A673 (cell line): Measurements from ENCODE around the gene MSH5. TPM values are rescaled to one million over a fixed set of nuclear protein-coding genes. Genes with fewer than 3 reads are reported as not detected.

ENCODE experiments used
- BruUV-seq: library from RNA; stranded (reverse); fragments of 400-500 nt; replicated peaks from 2 replicates; lab custom pipeline; 2021; lab: Mats Ljungman, UMichigan
- CTCF ChIA-PET: fragments of 300-600 bp; sonication (Branson Sonifier 250); formaldehyde crosslinking; loops from one replicate; lab custom pipeline; 2022; ENCODE audit warnings: antibody characterized with exemption; lab: Charles Lee
- POLR2A ChIA-PET: fragments of 300-600 bp; sonication (Branson Sonifier 250); formaldehyde crosslinking; loops from one replicate; lab custom pipeline; 2022; ENCODE audit warnings: antibody characterized with exemption; ENCODE audit not compliant: low non-redundant PET; lab: Charles Lee
- DNase-seq: peaks from one replicate; pipeline ENCODE4 v3.0.0-alpha.2; 2015; ENCODE audit warnings: low spot score
- H3K27ac ChIP-seq: fragments of 200-600 bp; sonication (generic); 2 replicates; pipeline ENCODE4 v1.5.1; 2016; ENCODE audit warnings: mixed run types, low read depth, mild to moderate bottlenecking, mixed read lengths, antibody characterized with exemption, low read length; ENCODE audit not compliant: poor library complexity, severe bottlenecking
- H3K27me3 ChIP-seq: fragments of 200-600 bp; sonication (generic); replicated peaks from 2 replicates; pipeline ENCODE4 v1.6.1; 2017; ENCODE audit warnings: mixed run types, low read depth, mild to moderate bottlenecking, mixed read lengths, antibody characterized with exemption, low read length; ENCODE audit not compliant: insufficient read depth, poor library complexity
- H3K36me3 ChIP-seq: fragments of 200-600 bp; sonication (generic); 2 replicates; pipeline ENCODE4 v1.6.1; 2016; ENCODE audit warnings: mixed run types, mild to moderate bottlenecking, mixed read lengths, antibody characterized with exemption, low read length; ENCODE audit not compliant: insufficient read depth, poor library complexity, severe bottlenecking
- H3K4me1 ChIP-seq: fragments of 200-600 bp; sonication (generic); 2 replicates; pipeline ENCODE4 v1.6.1; 2017; ENCODE audit warnings: mixed run types, mild to moderate bottlenecking, mixed read lengths, antibody characterized with exemption, low read length; ENCODE audit not compliant: insufficient read depth, poor library complexity, severe bottlenecking
- H3K4me3 ChIP-seq: fragments of 200-600 bp; sonication (generic); 2 replicates; pipeline ENCODE4 v1.5.1; 2016; ENCODE audit warnings: low read depth, mixed run types, mild to moderate bottlenecking, mixed read lengths, low read length; ENCODE audit not compliant: poor library complexity, severe bottlenecking
- H3K9me3 ChIP-seq: fragments of 200-600 bp; sonication (generic); 2 replicates; pipeline ENCODE4 v1.6.1; 2016; ENCODE audit warnings: mixed run types, low read depth, mild to moderate bottlenecking, mixed read lengths, antibody characterized with exemption, low read length; ENCODE audit not compliant: poor library complexity, severe bottlenecking
- EZH2 ChIP-seq: fragments of 200-600 bp; sonication (generic); IDR thresholded peaks from 2 replicates; pipeline ENCODE4 v1.6.1; 2017; ENCODE audit warnings: borderline replicate concordance, low read depth, mild to moderate bottlenecking, mixed read lengths, antibody characterized with exemption, low read length; ENCODE audit not compliant: poor library complexity, severe bottlenecking
- intact Hi-C: fragments of 100-400 bp; cut with micrococcal nuclease; formaldehyde crosslinking; loops from one replicate; pipeline ENCODE4 v1.10.0; 2022; ENCODE audit not compliant: unreplicated experiment
- total RNA-seq: library from RNA; stranded (reverse); gene quantifications from 2 replicates; pipeline ENCODE4 v1.2.3, GENCODE V29; 2021
- TF ChIP-seq, protein P1 (sequence below): fragments of 300-800, 200-600 bp; sonication (generic); conservative IDR thresholded peaks from 2 replicates; pipeline ENCODE4 v1.5.1; 2017; ENCODE audit warnings: low read depth, mild to moderate bottlenecking, antibody characterized with exemption, low read length, moderate library complexity, mixed read lengths

Gene MSH5
- total RNA-seq, 1 experiment from 2014 or later, result 76.4 TPM

GRCh38 chr6:31691564-31692108, 48.2 kb upstream of the MSH5 start:
- Histone ChIP-seq H3K4me3 (no peak overlapping the region), H3K27me3 (no peaks in the 10 kb centered on the region), H3K9me3 (no peaks in the 10 kb centered on the region), H3K4me1 (no peaks in the 10 kb centered on the region), H3K36me3 (peaks cover 34% of the 10 kb centered on the region), H3K27ac (no peak overlapping the region)
- CTCF ChIA-PET, result no interaction called here
- POLR2A ChIA-PET, result no interaction called here
- no peak for TF ChIP-seq EZH2
- TF ChIP-seq, protein P1, sequence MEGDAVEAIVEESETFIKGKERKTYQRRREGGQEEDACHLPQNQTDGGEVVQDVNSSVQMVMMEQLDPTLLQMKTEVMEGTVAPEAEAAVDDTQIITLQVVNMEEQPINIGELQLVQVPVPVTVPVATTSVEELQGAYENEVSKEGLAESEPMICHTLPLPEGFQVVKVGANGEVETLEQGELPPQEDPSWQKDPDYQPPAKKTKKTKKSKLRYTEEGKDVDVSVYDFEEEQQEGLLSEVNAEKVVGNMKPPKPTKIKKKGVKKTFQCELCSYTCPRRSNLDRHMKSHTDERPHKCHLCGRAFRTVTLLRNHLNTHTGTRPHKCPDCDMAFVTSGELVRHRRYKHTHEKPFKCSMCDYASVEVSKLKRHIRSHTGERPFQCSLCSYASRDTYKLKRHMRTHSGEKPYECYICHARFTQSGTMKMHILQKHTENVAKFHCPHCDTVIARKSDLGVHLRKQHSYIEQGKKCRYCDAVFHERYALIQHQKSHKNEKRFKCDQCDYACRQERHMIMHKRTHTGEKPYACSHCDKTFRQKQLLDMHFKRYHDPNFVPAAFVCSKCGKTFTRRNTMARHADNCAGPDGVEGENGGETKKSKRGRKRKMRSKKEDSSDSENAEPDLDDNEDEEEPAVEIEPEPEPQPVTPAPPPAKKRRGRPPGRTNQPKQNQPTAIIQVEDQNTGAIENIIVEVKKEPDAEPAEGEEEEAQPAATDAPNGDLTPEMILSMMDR, result no peak
- DNase-seq, result no peak
- BruUV-seq, result no TSS peak
- intact Hi-C loops, result no loop called here

DNA sequence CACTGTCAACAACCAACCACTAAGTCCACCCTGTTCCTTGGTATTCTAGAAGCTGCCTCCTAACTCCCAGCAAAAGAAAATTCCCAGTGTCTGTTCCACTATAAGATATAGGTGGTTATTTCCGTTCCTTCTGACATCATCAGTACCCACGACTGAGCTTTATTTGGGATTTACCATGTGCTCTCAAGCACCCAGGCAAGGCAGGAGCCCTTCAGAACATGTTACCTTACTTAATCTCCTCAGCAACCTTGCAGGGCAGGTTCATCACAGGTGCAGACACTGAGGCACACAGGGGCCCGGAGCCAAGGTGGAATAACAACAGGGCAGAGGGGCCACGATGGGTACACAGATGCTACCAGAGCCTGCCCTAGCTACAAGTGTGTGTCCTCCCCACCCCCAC, 47.5 kb upstream of the MSH5 start:
- POLR2A ChIA-PET, result no interaction called here
- intact Hi-C loops, result no loop called here
- Histone ChIP-seq H3K27ac (no peak overlapping the region), H3K9me3 (no peaks in the 10 kb centered on the region), H3K36me3 (peaks cover 37% of the 10 kb centered on the region), H3K4me3 (no peak overlapping the region), H3K27me3 (no peaks in the 10 kb centered on the region), H3K4me1 (no peaks in the 10 kb centered on the region)
- no TSS peak for BruUV-seq
- no peak for DNase-seq
- CTCF ChIA-PET, result no interaction called here
- TF ChIP-seq EZH2, result no peak
- TF ChIP-seq, protein P1, result no peak

DNA sequence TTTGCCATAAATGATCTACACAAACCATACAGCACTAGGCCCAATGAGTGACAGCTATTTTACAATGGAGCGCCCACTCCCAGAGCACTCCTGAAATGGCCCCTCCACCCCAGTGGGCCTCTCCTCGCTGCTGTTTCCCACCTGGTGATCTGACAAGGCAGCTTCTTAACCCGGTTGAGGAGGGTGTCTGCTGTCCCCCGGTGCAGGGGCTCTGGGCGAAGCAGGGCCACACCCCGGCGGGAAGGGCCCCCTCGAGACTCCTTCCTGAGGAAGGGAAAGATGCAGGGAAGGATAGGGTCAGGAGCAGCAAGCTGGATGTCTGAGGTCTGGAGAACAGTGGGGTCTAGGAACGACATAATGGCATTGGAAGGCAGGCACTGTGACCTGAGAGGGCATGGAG, 46.9 kb upstream of the MSH5 start:
- CTCF ChIA-PET, result no interaction called here
- H3K27me3 ChIP-seq, result no peaks in the 10 kb centered on the region
- POLR2A ChIA-PET, result no interaction called here
- intact Hi-C loops, result no loop called here
- H3K4me1 ChIP-seq, result no peaks in the 10 kb centered on the region
- no peak overlapping the region for H3K4me3 ChIP-seq
- no peak for DNase-seq
- peaks cover 34% of the 10 kb centered on the region for H3K36me3 ChIP-seq
- H3K27ac ChIP-seq, result no peak overlapping the region
- H3K9me3 ChIP-seq, result no peaks in the 10 kb centered on the region
- no peak for TF ChIP-seq EZH2
- TF ChIP-seq, protein P1, result no peak
- no TSS peak for BruUV-seq
